Measurements from ENCODE around the gene NTRK3. TPM values are rescaled to one million over a fixed set of nuclear protein-coding genes. Genes with fewer than 3 reads are reported as not detected.

Gene NTRK3
- total RNA-seq, 1 donor from 2014 or later = 6.4 TPM

GRCh38 chr15:88029696-88030095, 226.8 kb downstream of the NTRK3 start:
- H3K9me3 Mint-ChIP-seq (ENCODE audit: unreplicated experiment) = no peaks in the 10 kb centered on the region
- peaks cover 9% of the 10 kb centered on the region for H3K4me1 Mint-ChIP-seq (ENCODE audit: unreplicated experiment)
- H3K4me3 Mint-ChIP-seq (ENCODE audit: unreplicated experiment) = no peak overlapping the region
- peaks cover 3% of the 10 kb centered on the region for H3K36me3 Mint-ChIP-seq (ENCODE audit: low read depth, unreplicated experiment)
- DNase-seq (ENCODE audit: low spot score) = no peak
- H3K27ac Mint-ChIP-seq (ENCODE audit: unreplicated experiment) = no peak overlapping the region
- no peak for TF ChIP-seq CTCF (IDR thresholded peaks at IDR 0.05; ENCODE audit: unreplicated experiment)
- H3K27me3 Mint-ChIP-seq (ENCODE audit: unreplicated experiment) = peaks cover 7% of the 10 kb centered on the region

- Mint-ChIP-seq H3K4me1 (ENCODE audit: unreplicated experiment) (peaks cover 3% of the 10 kb centered on the region), H3K36me3 (ENCODE audit: low read depth, unreplicated experiment) (peaks cover 7% of the 10 kb centered on the region), H3K27me3 (ENCODE audit: unreplicated experiment) (peaks cover 7% of the 10 kb centered on the region), H3K27ac (ENCODE audit: unreplicated experiment) (no peak overlapping the region), H3K4me3 (ENCODE audit: unreplicated experiment) (no peak overlapping the region), H3K9me3 (ENCODE audit: unreplicated experiment) (no peaks in the 10 kb centered on the region)
- TF ChIP-seq CTCF (IDR thresholded peaks at IDR 0.05; ENCODE audit: unreplicated experiment) = no peak
- no peak for DNase-seq (ENCODE audit: low spot score)
Measured at GRCh38 chr15:88028024-88028423, 228.5 kb downstream of the NTRK3 start.

DNA sequence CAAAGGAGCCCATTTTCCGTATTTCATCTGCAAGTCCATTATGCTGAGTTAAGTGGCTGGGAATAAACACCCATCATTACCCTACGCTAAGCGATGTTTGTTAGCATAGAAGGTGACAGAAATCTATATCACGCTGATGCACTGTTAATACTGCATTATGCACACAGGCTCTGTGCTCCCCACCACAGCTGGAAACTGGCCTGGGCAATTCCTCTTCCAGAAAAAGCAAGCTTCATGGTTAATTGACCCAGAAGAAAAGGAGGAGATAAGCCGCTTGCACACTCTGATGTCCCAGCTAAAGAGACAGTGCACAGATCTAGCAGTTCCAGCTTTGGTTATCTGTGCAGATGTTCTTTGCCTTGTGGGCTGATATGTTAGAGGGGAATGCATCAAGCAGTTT, 232.6 kb downstream of the NTRK3 start:
- Mint-ChIP-seq H3K4me1 (ENCODE audit: unreplicated experiment) (no peaks in the 10 kb centered on the region), H3K27me3 (ENCODE audit: unreplicated experiment) (peaks cover 5% of the 10 kb centered on the region), H3K4me3 (ENCODE audit: unreplicated experiment) (no peak overlapping the region), H3K36me3 (ENCODE audit: low read depth, unreplicated experiment) (peaks cover 7% of the 10 kb centered on the region), H3K27ac (ENCODE audit: unreplicated experiment) (no peak overlapping the region), H3K9me3 (ENCODE audit: unreplicated experiment) (no peaks in the 10 kb centered on the region)
- TF ChIP-seq CTCF (IDR thresholded peaks at IDR 0.05; ENCODE audit: unreplicated experiment) = no peak
- no peak for DNase-seq (ENCODE audit: low spot score)

- no peak overlapping the region for H3K27ac Mint-ChIP-seq (ENCODE audit: unreplicated experiment)
- H3K4me3 Mint-ChIP-seq (ENCODE audit: unreplicated experiment) = no peak overlapping the region
- no peaks in the 10 kb centered on the region for H3K4me1 Mint-ChIP-seq (ENCODE audit: unreplicated experiment)
- H3K27me3 Mint-ChIP-seq (ENCODE audit: unreplicated experiment) = peaks cover 5% of the 10 kb centered on the region
- no peak for TF ChIP-seq CTCF (IDR thresholded peaks at IDR 0.05; ENCODE audit: unreplicated experiment)
- no peak for DNase-seq (ENCODE audit: low spot score)
- H3K9me3 Mint-ChIP-seq (ENCODE audit: unreplicated experiment) = no peaks in the 10 kb centered on the region
- peaks cover 6% of the 10 kb centered on the region for H3K36me3 Mint-ChIP-seq (ENCODE audit: low read depth, unreplicated experiment)
Measured at GRCh38 chr15:88022716-88023115, 233.8 kb downstream of the NTRK3 start.

GRCh38 chr15:88021601-88022000, 234.9 kb downstream of the NTRK3 start:
- TF ChIP-seq CTCF (IDR thresholded peaks at IDR 0.05; ENCODE audit: unreplicated experiment) = no peak
- Mint-ChIP-seq H3K27me3 (ENCODE audit: unreplicated experiment) (peaks cover 5% of the 10 kb centered on the region), H3K4me1 (ENCODE audit: unreplicated experiment) (no peaks in the 10 kb centered on the region), H3K4me3 (ENCODE audit: unreplicated experiment) (no peak overlapping the region), H3K36me3 (ENCODE audit: low read depth, unreplicated experiment) (peaks cover 4% of the 10 kb centered on the region), H3K9me3 (ENCODE audit: unreplicated experiment) (no peaks in the 10 kb centered on the region), H3K27ac (ENCODE audit: unreplicated experiment) (no peak overlapping the region)
- no peak for DNase-seq (ENCODE audit: low spot score)

Measured in endothelial cell (in vitro differentiated cells).